Measurements from ENCODE around the gene PLXNA4.

PLXNA4 gene

GRCh38 chr7:132399367-132399766 is 176.9 kb downstream of the PLXNA4 start:
- in situ Hi-C loops (cut with HindIII; ENCODE audit: low pct_ligation_motif_present, low sequenced_read_pairs) = no loop called here
- TF ChIP-seq CTCF (IDR thresholded peaks at IDR 0.05; ENCODE audit: low read depth, low read length, missing control alignments) = no peak

GRCh38 chr7:132398253-132398925 is 177.9 kb downstream of the PLXNA4 start:
- in situ Hi-C loops (cut with HindIII; ENCODE audit: low pct_ligation_motif_present, low sequenced_read_pairs) = no loop called here
- Histone ChIP-seq H3K27me3 (replicated peaks) (no peaks in the 10 kb centered on the region), H3K36me3 (replicated peaks) (no peaks in the 10 kb centered on the region), H3K27ac (no peak overlapping the region), H3K4me3 (ENCODE audit: low read depth, low read length) (no peak overlapping the region)
- no peak for TF ChIP-seq CTCF (IDR thresholded peaks at IDR 0.05; ENCODE audit: low read depth, low read length, missing control alignments)
- no peak for DNase-seq

More at GRCh38 chr7:132399367-132399766, 176.9 kb downstream of the PLXNA4 start:
- no peaks in the 10 kb centered on the region for H3K36me3 ChIP-seq (replicated peaks)
- no peak overlapping the region for H3K4me3 ChIP-seq (ENCODE audit: low read depth, low read length)
- H3K27me3 ChIP-seq (replicated peaks) = no peaks in the 10 kb centered on the region
- DNase-seq = no peak
- no peak overlapping the region for H3K27ac ChIP-seq

- no peak for TF ChIP-seq CTCF (IDR thresholded peaks at IDR 0.05; ENCODE audit: low read depth, low read length, missing control alignments)
- DNase-seq = no peak
- H3K27ac ChIP-seq = no peak overlapping the region
- H3K4me3 ChIP-seq (ENCODE audit: low read depth, low read length) = no peak overlapping the region
- no peaks in the 10 kb centered on the region for H3K27me3 ChIP-seq (replicated peaks)
- in situ Hi-C loops (cut with HindIII; ENCODE audit: low pct_ligation_motif_present, low sequenced_read_pairs) = no loop called here
- no peaks in the 10 kb centered on the region for H3K36me3 ChIP-seq (replicated peaks)
Observed at GRCh38 chr7:132397070-132397469, 179.2 kb downstream of the PLXNA4 start.

GRCh38 chr7:132395361-132395760 is 180.9 kb downstream of the PLXNA4 start:
- no peaks in the 10 kb centered on the region for H3K27me3 ChIP-seq (replicated peaks)
- in situ Hi-C loops (cut with HindIII; ENCODE audit: low pct_ligation_motif_present, low sequenced_read_pairs) = no loop called here
- DNase-seq = no peak
- no peak overlapping the region for H3K27ac ChIP-seq
- no peak overlapping the region for H3K4me3 ChIP-seq (ENCODE audit: low read depth, low read length)
- H3K36me3 ChIP-seq (replicated peaks) = no peaks in the 10 kb centered on the region
- TF ChIP-seq CTCF (IDR thresholded peaks at IDR 0.05; ENCODE audit: low read depth, low read length, missing control alignments) = no peak

- in situ Hi-C loops (cut with HindIII; ENCODE audit: low pct_ligation_motif_present, low sequenced_read_pairs) = no loop called here
- TF ChIP-seq CTCF (IDR thresholded peaks at IDR 0.05; ENCODE audit: low read depth, low read length, missing control alignments) = peak; percentile 31
- Histone ChIP-seq H3K4me3 (ENCODE audit: low read depth, low read length) (no peak overlapping the region), H3K27ac (no peak overlapping the region), H3K27me3 (replicated peaks) (no peaks in the 10 kb centered on the region), H3K36me3 (replicated peaks) (no peaks in the 10 kb centered on the region)
- DNase-seq = no peak
Observed at GRCh38 chr7:132394283-132395198, 181.7 kb downstream of the PLXNA4 start.

All from brain microvascular endothelial cell (primary cell).